ENCODE data around the gene NCKAP5. TPM values are rescaled to one million over a fixed set of nuclear protein-coding genes. Genes with fewer than 3 reads are reported as not detected.

Gene NCKAP5
- total and polyA plus RNA-seq, 2 of the 8 experiments (the other 6 are each of a cell fraction or from before 2014, with no cell fraction given), result 0.27 to 0.86 TPM

DNA sequence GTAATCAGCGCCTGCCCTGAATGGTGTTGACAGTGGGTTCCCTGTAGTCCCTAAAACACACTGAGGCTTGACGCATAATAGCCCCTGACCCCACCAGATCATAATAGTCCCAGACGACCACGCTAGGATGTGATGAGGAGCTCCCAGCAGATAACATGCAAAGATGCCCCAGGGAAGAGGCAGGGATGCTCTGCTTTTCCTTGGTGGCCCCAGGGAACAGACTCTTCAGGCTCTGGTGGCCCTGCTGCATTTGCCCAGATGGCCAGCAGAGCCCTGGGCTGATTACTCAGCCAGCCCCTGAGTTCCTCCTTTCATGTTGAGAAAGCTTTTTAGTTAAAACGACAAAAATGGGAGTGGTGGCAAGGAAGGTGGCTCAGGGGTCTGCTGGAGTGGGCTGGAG, 5.9 kb upstream of the NCKAP5 start:
- ChIA-PET POLR2A (ENCODE audit: partially characterized antibody) (no interaction called here), CTCF (ENCODE audit: partially characterized antibody) (interaction anchor here (0.6 to 2.3 kb wide), 2 partner anchors 13 to 193 kb away, joined by 4 to 9 read pairs; no protein-coding TSS in a partner anchor)
- H3K14ac ChIP-seq (ENCODE audit: insufficient read length), result no peak overlapping the region
- no peak overlapping the region for H2BK120ac ChIP-seq (replicated peaks; ENCODE audit: low read depth, low read length)
- FAIRE-seq, result no peak
- peaks cover 2 to 20% (median 11%) of the 10 kb centered on the region in 4 experiments; a peak in 5 of 7 replicates for H3K4me1 ChIP-seq (replicated peaks in 1 of 4; ENCODE audit: control insufficient read depth in 3 of 4, insufficient read depth in 4 of 4, low read length in 3 of 4)
- H4K20me1 ChIP-seq (replicated peaks in 1 of 2; ENCODE audit: control insufficient read depth in 1 of 2, insufficient read depth in 2 of 2, low read length in 2 of 2), result no peaks in the 10 kb centered on the region
- H3K4me3 ChIP-seq (ENCODE audit: extremely low read depth in 1 of 4, insufficient read depth in 2 of 4, low read depth in 3 of 4, low read length in 4 of 4), result no peak overlapping the region
- H2BK12ac ChIP-seq (ENCODE audit: low read depth, low read length), result no peak overlapping the region
- no peak overlapping the region for H3K56ac ChIP-seq (replicated peaks; ENCODE audit: insufficient read length, low read depth, low read length)
- H4K5ac ChIP-seq (ENCODE audit: insufficient read length, low read depth, low read length), result no peak overlapping the region
- H4K8ac ChIP-seq (ENCODE audit: extremely low read depth, insufficient read depth, low read length), result peak overlapping the region; percentile 6; the same call in 1 of the 2 replicates
- H2AK5ac ChIP-seq (ENCODE audit: low read depth, low read length), result no peak overlapping the region
- no peak overlapping the region for H3K4ac ChIP-seq (replicated peaks; ENCODE audit: insufficient read length, low read depth, low read length)
- no peak overlapping the region for H2AFZ ChIP-seq (ENCODE audit: low read length)
- no peak overlapping the region for H3K27ac ChIP-seq (ENCODE audit: low read depth, low read length)
- H3K23me2 ChIP-seq (ENCODE audit: low read depth, low read length), result no peaks in the 10 kb centered on the region
- H3K18ac ChIP-seq (ENCODE audit: extremely low read depth, low read length), result no peak overlapping the region
- no peaks in the 10 kb centered on the region for H3K27me3 ChIP-seq (replicated peaks in 1 of 4; ENCODE audit: control insufficient read depth in 3 of 4, extremely low read depth in 1 of 4, insufficient read depth in 3 of 4, low read length in 3 of 4)
- no peak overlapping the region for H4K91ac ChIP-seq (replicated peaks; ENCODE audit: insufficient read length, low read length)
- no peak overlapping the region for H2BK5ac ChIP-seq (ENCODE audit: low read depth, low read length)
- H3K9ac ChIP-seq (replicated peaks in 1 of 4; ENCODE audit: extremely low read depth in 1 of 4, low read depth in 3 of 4, low read length in 3 of 4), result no peak overlapping the region
- no peak overlapping the region for H2BK15ac ChIP-seq (ENCODE audit: low read length)
- no peak for DNase-seq (ENCODE audit: low read depth in 1 of 2, low spot score in 2 of 2)
- H3K79me1 ChIP-seq (ENCODE audit: low read depth, low read length), result no peaks in the 10 kb centered on the region
- WGBS, 2 experiments (ENCODE audit: extremely low coverage in 1 of 2, insufficient coverage in 1 of 2, insufficient read length in 1 of 2, insufficient replicate concordance in 2 of 2, low coverage in 1 of 2, low lambda C conversion rate in 2 of 2, missing lambda C conversion rate in 1 of 2), result 70% methylated on average over 5 of the region's 5 CpGs; no CpG with 5 or more reads in 1 of the 2 experiments
- no peaks in the 10 kb centered on the region for H3K79me2 ChIP-seq (ENCODE audit: control insufficient read depth in 1 of 2, insufficient read depth in 2 of 2, low read length in 2 of 2)
- H3K23ac ChIP-seq (ENCODE audit: insufficient read length), result no peak overlapping the region
- H2BK20ac ChIP-seq (ENCODE audit: low read length), result no peak overlapping the region
- H3K9me3 ChIP-seq (ENCODE audit: insufficient read depth in 2 of 2, low read depth in 1 of 2, low read length in 1 of 2), result no peaks in the 10 kb centered on the region
- H3K4me2 ChIP-seq (ENCODE audit: insufficient read depth in 1 of 2, low read depth in 2 of 2, low read length in 2 of 2), result no peak overlapping the region
- no peaks in the 10 kb centered on the region for H3K36me3 ChIP-seq (ENCODE audit: control insufficient read depth in 2 of 4, insufficient read depth in 4 of 4, low read length in 3 of 4)
- TF ChIP-seq, protein P1, sequence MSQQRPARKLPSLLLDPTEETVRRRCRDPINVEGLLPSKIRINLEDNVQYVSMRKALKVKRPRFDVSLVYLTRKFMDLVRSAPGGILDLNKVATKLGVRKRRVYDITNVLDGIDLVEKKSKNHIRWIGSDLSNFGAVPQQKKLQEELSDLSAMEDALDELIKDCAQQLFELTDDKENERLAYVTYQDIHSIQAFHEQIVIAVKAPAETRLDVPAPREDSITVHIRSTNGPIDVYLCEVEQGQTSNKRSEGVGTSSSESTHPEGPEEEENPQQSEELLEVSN (IDR thresholded peaks at IDR 0.05), result no peak
- TF ChIP-seq, protein P2, sequence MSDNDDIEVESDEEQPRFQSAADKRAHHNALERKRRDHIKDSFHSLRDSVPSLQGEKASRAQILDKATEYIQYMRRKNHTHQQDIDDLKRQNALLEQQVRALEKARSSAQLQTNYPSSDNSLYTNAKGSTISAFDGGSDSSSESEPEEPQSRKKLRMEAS (IDR thresholded peaks at IDR 0.05), result no peak
- no peak for TF ChIP-seq JUN (IDR thresholded peaks at IDR 0.05; ENCODE audit: low read depth, low read length)
- TF ChIP-seq TAF7 (optimal IDR thresholded peaks at IDR 0.05; ENCODE audit: borderline replicate concordance, low read depth, low read length), result no peak
- TF ChIP-seq FOSL1 (IDR thresholded peaks at IDR 0.05; ENCODE audit: insufficient read depth, low read depth, low read length), result no peak
- no peak for TF ChIP-seq KDM5A (IDR thresholded peaks at IDR 0.05; ENCODE audit: low read length)
- TF ChIP-seq KDM1A (IDR thresholded peaks at IDR 0.05; ENCODE audit: borderline replicate concordance, low read length), result no peak
- TF ChIP-seq RFX5 (IDR thresholded peaks at IDR 0.05; ENCODE audit: borderline replicate concordance, low read depth, low read length), result no peak
- TF ChIP-seq TEAD4 (IDR thresholded peaks at IDR 0.05; ENCODE audit: low read depth, low read length), result no peak
- TF ChIP-seq BCL11A (IDR thresholded peaks at IDR 0.05; ENCODE audit: low read depth in 2 of 2, low read length in 2 of 2), result no peak
- TF ChIP-seq POLR2AphosphoS5 (IDR thresholded peaks at IDR 0.05; ENCODE audit: low read depth, low read length), result no peak
- TF ChIP-seq CHD1 (IDR thresholded peaks at IDR 0.05; ENCODE audit: low read depth, low read length), result no peak
- TF ChIP-seq SIX5 (IDR thresholded peaks at IDR 0.05; ENCODE audit: low read depth, low read length), result no peak
- TF ChIP-seq POU5F1 (IDR thresholded peaks at IDR 0.05; ENCODE audit: low read depth, low read length), result no peak
